NCI-H2227 (cell line): ENCODE data around the gene MCHR1.

Experiments
- DNase-seq: peaks from one replicate; lab custom pipeline; 2025; ENCODE audit not compliant: unreplicated experiment; lab: John Stamatoyannopoulos, UW

MCHR1 gene

GRCh38 chr22:40723396-40723933 lies 44.2 kb downstream of the MCHR1 start:
- no peak for DNase-seq

DNA sequence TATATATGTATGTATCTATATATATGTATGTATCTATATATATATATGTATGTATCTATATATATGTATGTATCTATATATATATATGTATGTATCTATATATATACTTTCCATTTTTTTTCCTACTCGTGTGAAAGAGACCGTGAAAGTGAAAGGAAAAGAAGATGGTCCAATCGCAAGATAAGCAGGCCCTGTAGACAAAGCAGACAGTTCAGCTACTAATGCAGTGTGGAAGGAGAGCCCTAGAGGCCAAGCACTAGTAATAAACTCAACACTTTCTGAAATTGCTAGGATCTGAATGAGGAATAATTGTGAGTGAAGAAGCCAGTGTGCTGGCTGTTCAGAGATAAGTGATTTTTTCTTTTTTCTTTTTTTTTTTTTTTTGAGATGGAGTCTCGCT lies 47.2 kb downstream of the MCHR1 start:
- DNase-seq, result peak; percentile 25

DNA sequence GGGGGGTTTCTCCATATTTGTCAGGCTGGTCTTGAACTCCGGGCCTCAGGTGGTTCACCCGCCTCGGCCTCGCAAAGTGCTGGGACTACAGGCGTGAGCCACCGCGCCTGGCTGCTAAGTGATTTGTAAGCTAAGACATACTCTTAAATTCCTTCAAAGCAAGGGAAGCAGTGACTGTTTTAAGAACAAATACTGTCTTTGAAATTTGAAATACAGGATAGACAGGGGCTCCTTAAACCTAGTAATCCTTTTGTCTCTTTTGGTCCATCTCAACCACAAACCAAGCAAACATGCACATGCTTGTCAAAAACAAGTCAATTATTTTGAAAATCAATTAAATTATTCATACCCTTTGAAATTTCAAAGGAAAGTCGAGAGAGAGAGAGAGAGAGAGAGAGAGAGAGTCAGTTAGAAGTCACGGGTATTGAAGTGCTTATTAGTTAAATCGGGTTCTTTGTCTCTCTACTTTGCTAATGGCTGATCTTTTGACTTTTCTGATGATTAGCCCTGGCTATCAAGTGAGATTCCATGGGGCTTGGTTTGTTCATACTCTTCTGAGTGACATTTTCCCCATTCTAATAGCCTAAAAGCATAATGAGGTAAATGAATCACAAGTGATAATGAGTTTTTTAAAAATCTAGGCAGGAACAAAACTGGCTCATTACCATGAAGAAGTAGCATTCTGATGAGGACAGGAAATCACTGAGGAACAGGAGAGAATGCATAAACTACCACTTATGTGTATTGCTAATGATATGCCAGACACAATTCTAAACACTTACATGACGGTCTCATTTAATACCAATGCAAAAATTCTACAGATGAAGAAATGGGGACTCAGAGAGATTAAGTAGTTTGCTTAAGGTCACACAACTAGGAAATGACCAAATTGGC lies 48.0 kb downstream of the MCHR1 start:
- no peak for DNase-seq

DNA sequence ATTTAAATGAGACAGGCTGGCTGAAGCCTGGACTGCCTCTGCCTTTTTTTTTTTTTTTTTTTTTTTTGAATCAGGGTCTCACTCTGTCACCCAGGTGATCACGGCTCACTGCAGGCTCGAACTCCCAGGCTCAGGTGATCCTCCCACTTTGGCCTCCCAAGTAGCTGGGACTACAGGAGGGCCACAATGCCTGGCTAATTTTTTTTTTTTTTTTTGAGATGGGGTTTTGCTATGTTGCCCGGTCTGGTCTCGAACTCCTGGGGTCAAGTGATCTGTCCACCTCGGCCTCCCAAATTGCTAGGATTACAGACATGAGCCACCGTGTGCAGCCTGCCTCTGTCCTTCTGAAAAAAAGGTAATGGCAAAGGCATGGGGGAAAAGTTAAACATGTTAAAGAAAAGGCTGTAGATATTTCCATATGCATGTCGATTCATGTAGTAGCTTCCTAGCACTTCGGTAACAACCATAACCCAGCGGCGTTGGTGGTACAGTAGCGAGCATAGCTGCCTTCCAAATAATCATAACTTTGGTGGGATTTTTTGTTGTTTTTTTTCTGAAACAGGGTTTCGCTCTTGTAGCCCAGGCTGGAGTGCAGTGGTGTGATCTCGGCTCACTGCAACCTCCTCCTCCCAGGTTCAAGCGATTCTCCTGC lies 48.8 kb downstream of the MCHR1 start:
- DNase-seq, result no peak

GRCh38 chr22:40728731-40729189 lies 49.5 kb downstream of the MCHR1 start:
- peak; percentile 11 for DNase-seq

DNA sequence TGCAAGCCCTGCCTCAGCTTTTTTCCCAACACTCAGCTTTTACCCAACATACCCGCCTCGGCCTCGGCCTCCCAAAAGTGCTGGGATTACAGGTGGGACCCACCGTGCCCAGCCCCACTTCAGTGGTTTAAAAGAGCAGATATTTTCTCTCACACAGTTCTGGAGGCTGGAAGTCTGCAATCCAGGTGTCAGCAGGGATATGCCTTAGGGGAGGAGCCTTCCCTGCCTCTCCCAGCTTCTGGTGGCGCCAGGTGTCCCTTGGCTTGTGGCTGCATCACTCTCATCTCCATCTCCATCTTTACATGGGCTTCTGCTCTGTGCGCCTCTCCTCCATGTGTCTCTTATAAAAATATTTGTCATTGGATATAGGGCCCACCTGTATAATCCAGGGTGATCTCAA lies 50.0 kb downstream of the MCHR1 start:
- no peak for DNase-seq
